Cardiac fibroblast (primary cell): Measurements from ENCODE around the gene UBQLN3.

Source experiments
- DNase-seq, 2 donors: peaks; one replicate each; pipeline versions ENCODE4 v3.0.0 to v3.0.0-alpha.2; 2010; ENCODE audit warnings: low read depth in 2 of 2
- H3K4me3 ChIP-seq, 2 donors: replicated peaks in 1 of 2; 1 replicate in 1 of 2; 2 replicates in 1 of 2; pipeline ENCODE4 v1.5.1; 2011; ENCODE audit warnings: low read depth in 2 of 2, low read length in 2 of 2, mild to moderate bottlenecking in 2 of 2, moderate library complexity in 1 of 2
- CTCF ChIP-seq: IDR thresholded peaks from one replicate; pipeline ENCODE4 v1.5.1; 2011; ENCODE audit warnings: low read depth, mild to moderate bottlenecking, low read length, inconsistent platforms

UBQLN3 gene

GRCh38 chr11:5507933-5508305 is 1.8 kb downstream of the UBQLN3 start:
- no peak overlapping the region for H3K4me3 ChIP-seq
- TF ChIP-seq CTCF = no peak
- DNase-seq = no peak

- TF ChIP-seq CTCF = no peak
- DNase-seq = no peak
- no peak overlapping the region for H3K4me3 ChIP-seq
Observed at GRCh38 chr11:5507177-5507932, 2.4 kb downstream of the UBQLN3 start.

- no peak for TF ChIP-seq CTCF
- no peak overlapping the region for H3K4me3 ChIP-seq
- DNase-seq = no peak
Observed at GRCh38 chr11:5505363-5506048, 4.3 kb downstream of the UBQLN3 start.

GRCh38 chr11:5504403-5504921 is 5.3 kb downstream of the UBQLN3 start:
- no peak overlapping the region for H3K4me3 ChIP-seq
- no peak for DNase-seq
- no peak for TF ChIP-seq CTCF

GRCh38 chr11:5500393-5500801 is 9.4 kb downstream of the UBQLN3 start:
- DNase-seq = no peak
- TF ChIP-seq CTCF = no peak
- H3K4me3 ChIP-seq = no peak overlapping the region

GRCh38 chr11:5499671-5500070 is 10.1 kb downstream of the UBQLN3 start:
- H3K4me3 ChIP-seq = no peak overlapping the region
- TF ChIP-seq CTCF = no peak
- DNase-seq = no peak
